HAP-1 (cell line): ENCODE results near the gene PIGO.

ENCODE experiments used
- DNase-seq, 2 experiments: peaks; one replicate each; pipeline ENCODE4 v3.0.0-alpha.2; 2016 to 2020; ENCODE audit warnings: low spot score in 2 of 2
- H3K27me3 ChIP-seq: fragments of 250-450 bp; sonication (Bioruptor Pico); 2 replicates; pipeline ENCODE4 v1.5.1; 2020; ENCODE audit warnings: low read depth, mild to moderate bottlenecking, moderate library complexity
- H3K36me3 ChIP-seq: fragments of 250-450 bp; sonication (Bioruptor Pico); replicated peaks from 2 replicates; pipeline ENCODE4 v1.5.1; 2020; ENCODE audit warnings: mild to moderate bottlenecking
- H3K4me1 ChIP-seq: fragments of 250-450 bp; sonication (Bioruptor Pico); 2 replicates; pipeline ENCODE4 v1.5.1; 2020; ENCODE audit warnings: mild to moderate bottlenecking
- H3K4me3 ChIP-seq: fragments of 250-450 bp; sonication (Bioruptor Pico); 2 replicates; pipeline ENCODE4 v1.5.1; 2020; ENCODE audit warnings: mild to moderate bottlenecking, moderate library complexity
- H3K9me3 ChIP-seq: fragments of 250-450 bp; sonication (Bioruptor Pico); 2 replicates; pipeline ENCODE4 v1.5.1; 2020; ENCODE audit warnings: mild to moderate bottlenecking, moderate library complexity
- in situ Hi-C: fragments of 300-500 bp; cut with MboI; formaldehyde crosslinking; loops from 3 replicates; pipeline ENCODE4 v1.14.3; 2020; ENCODE audit warnings: low sequenced_read_pairs, inconsistent platforms, mixed read lengths

PIGO gene

GRCh38 chr9:35051069-35051967 is 45.1 kb downstream of the PIGO start:
- peak; percentile 57 to 78 for DNase-seq

GRCh38 chr9:35048511-35048910 is 47.9 kb downstream of the PIGO start:
- peaks cover 28% of the 10 kb centered on the region for H3K36me3 ChIP-seq
- no peaks in the 10 kb centered on the region for H3K27me3 ChIP-seq
- H3K9me3 ChIP-seq = no peaks in the 10 kb centered on the region
- DNase-seq = no peak
- no peak overlapping the region for H3K4me3 ChIP-seq
- H3K4me1 ChIP-seq = no peaks in the 10 kb centered on the region
- in situ Hi-C loops = no loop called here

More at GRCh38 chr9:35051069-35051967, 45.1 kb downstream of the PIGO start:
- Histone ChIP-seq H3K27me3 (no peaks in the 10 kb centered on the region), H3K9me3 (no peaks in the 10 kb centered on the region), H3K4me1 (no peaks in the 10 kb centered on the region), H3K36me3 (peaks cover 53% of the 10 kb centered on the region), H3K4me3 (no peak overlapping the region)
- in situ Hi-C loops = no loop called here

- in situ Hi-C loops = no loop called here
- Histone ChIP-seq H3K36me3 (peaks cover 5% of the 10 kb centered on the region; the same call in 1 of the 2 replicates), H3K4me1 (no peaks in the 10 kb centered on the region), H3K9me3 (no peaks in the 10 kb centered on the region), H3K4me3 (no peak overlapping the region), H3K27me3 (no peaks in the 10 kb centered on the region)
- DNase-seq = no peak
Measured at GRCh38 chr9:35044071-35044470, 52.3 kb downstream of the PIGO start.

GRCh38 chr9:35042891-35043545 is 53.4 kb downstream of the PIGO start:
- Histone ChIP-seq H3K4me1 (no peaks in the 10 kb centered on the region), H3K36me3 (peaks cover 3% of the 10 kb centered on the region; the same call in 1 of the 2 replicates), H3K9me3 (no peaks in the 10 kb centered on the region), H3K27me3 (no peaks in the 10 kb centered on the region), H3K4me3 (no peak overlapping the region)
- no peak for DNase-seq
- in situ Hi-C loops = no loop called here

GRCh38 chr9:35042081-35042604 is 54.2 kb downstream of the PIGO start:
- Histone ChIP-seq H3K9me3 (no peaks in the 10 kb centered on the region), H3K27me3 (no peaks in the 10 kb centered on the region), H3K4me1 (no peaks in the 10 kb centered on the region), H3K36me3 (no peaks in the 10 kb centered on the region), H3K4me3 (no peak overlapping the region)
- in situ Hi-C loops = no loop called here
- no peak for DNase-seq
